Mammary epithelial cell (primary cell): ENCODE data around the gene IQGAP3.

ENCODE experiments used
- CTCF ChIP-seq, 2 donors: IDR thresholded peaks in 1 of 2; conservative IDR thresholded peaks in 1 of 2; 2 replicates each; pipeline ENCODE4 v1.5.1; 2011 to 2012; ENCODE audit warnings: inconsistent platforms in 2 of 2, low read length in 2 of 2, mild to moderate bottlenecking in 2 of 2, control low read depth in 1 of 2, low read depth in 1 of 2; ENCODE audit not compliant: insufficient read depth in 1 of 2; ENCODE audit errors: extremely low read depth in 1 of 2
- EZH2 ChIP-seq: IDR thresholded peaks from 2 replicates; pipeline ENCODE4 v1.6.1; 2012; ENCODE audit warnings: low read length, inconsistent platforms, borderline replicate concordance

- TF ChIP-seq EZH2 (no peak), CTCF (conservative IDR thresholded peaks at IDR 0.05 in 1 of 2, IDR thresholded peaks at IDR 0.05 in 1 of 2; ENCODE audit: extremely low read depth in 1 of 2, insufficient read depth in 1 of 2, low read depth in 1 of 2, low read length in 2 of 2) (no peak)
Measured at GRCh38 chr1:156497078-156497742, 75.2 kb downstream of the IQGAP3 start.
